ENCODE measurements around the gene PTPN1. TPM values are rescaled to one million over a fixed set of nuclear protein-coding genes. Genes with fewer than 3 reads are reported as not detected.
"Not testable (repeated sequence)": the region's sequence is repeated elsewhere in the genome, so short reads cannot be mapped to it uniquely, and the experiment has no call there.

The PTPN1 gene
- total RNA-seq (2014; rRNA removed; shearing (Covaris generic)) = 36.6 and 37.5 TPM in 2 replicates

- peak; percentile 100 for DNase-seq (ENCODE audit: low spot score)
Observed at GRCh38 chr20:50509923-50510705, at the start of gene PTPN1. Gene PTPN1 (plus strand): TSS chr20:50510383. CDS start chr20:50510528, 145 bp downstream.

GRCh38 chr20:50460608-50461267 is 49.4 kb upstream of the PTPN1 start:
- DNase-seq (ENCODE audit: low spot score) = peak; percentile 99

GRCh38 chr20:50462093-50462690 is 48.0 kb upstream of the PTPN1 start:
- no peak for DNase-seq (ENCODE audit: low spot score)

- peak; percentile 85 for DNase-seq (ENCODE audit: low spot score)
Observed at GRCh38 chr20:50464026-50464724, 46.0 kb upstream of the PTPN1 start.

- DNase-seq (ENCODE audit: low spot score) = no peak
Observed at GRCh38 chr20:50464725-50465650, 45.2 kb upstream of the PTPN1 start.

- DNase-seq (ENCODE audit: low spot score) = no peak
Observed at GRCh38 chr20:50467174-50467573, 43.0 kb upstream of the PTPN1 start.

GRCh38 chr20:50467718-50468356 is 42.3 kb upstream of the PTPN1 start:
- DNase-seq (ENCODE audit: low spot score) = peak; percentile 71

GRCh38 chr20:50468378-50468798 is 41.8 kb upstream of the PTPN1 start:
- no peak for DNase-seq (ENCODE audit: low spot score)

- no peak for DNase-seq (ENCODE audit: low spot score)
Observed at GRCh38 chr20:50469176-50469723, 40.9 kb upstream of the PTPN1 start.

GRCh38 chr20:50469796-50470195 is 40.4 kb upstream of the PTPN1 start:
- DNase-seq (ENCODE audit: low spot score) = no peak

GRCh38 chr20:50470264-50470858 is 39.8 kb upstream of the PTPN1 start:
- no peak for DNase-seq (ENCODE audit: low spot score)

- DNase-seq (ENCODE audit: low spot score) = peak; percentile 64
Observed at GRCh38 chr20:50471231-50471630, 39.0 kb upstream of the PTPN1 start.

GRCh38 chr20:50472693-50473664 is 37.2 kb upstream of the PTPN1 start:
- DNase-seq (ENCODE audit: low spot score) = no peak

- DNase-seq (ENCODE audit: low spot score) = not testable (repeated sequence)
Observed at GRCh38 chr20:50474356-50474755, 35.8 kb upstream of the PTPN1 start.

- DNase-seq (ENCODE audit: low spot score) = peak; percentile 64
Observed at GRCh38 chr20:50475681-50476292, 34.4 kb upstream of the PTPN1 start.

GRCh38 chr20:50477239-50477872 is 32.8 kb upstream of the PTPN1 start:
- no peak for DNase-seq (ENCODE audit: low spot score)

Measured in HT-29 (cell line).